ENCODE measurements around the gene TOR1AIP2.
"Not testable (repeated sequence)": the region's sequence is repeated elsewhere in the genome, so short reads cannot be mapped to it uniquely, and the experiment has no call there.

Gene TOR1AIP2

DNA sequence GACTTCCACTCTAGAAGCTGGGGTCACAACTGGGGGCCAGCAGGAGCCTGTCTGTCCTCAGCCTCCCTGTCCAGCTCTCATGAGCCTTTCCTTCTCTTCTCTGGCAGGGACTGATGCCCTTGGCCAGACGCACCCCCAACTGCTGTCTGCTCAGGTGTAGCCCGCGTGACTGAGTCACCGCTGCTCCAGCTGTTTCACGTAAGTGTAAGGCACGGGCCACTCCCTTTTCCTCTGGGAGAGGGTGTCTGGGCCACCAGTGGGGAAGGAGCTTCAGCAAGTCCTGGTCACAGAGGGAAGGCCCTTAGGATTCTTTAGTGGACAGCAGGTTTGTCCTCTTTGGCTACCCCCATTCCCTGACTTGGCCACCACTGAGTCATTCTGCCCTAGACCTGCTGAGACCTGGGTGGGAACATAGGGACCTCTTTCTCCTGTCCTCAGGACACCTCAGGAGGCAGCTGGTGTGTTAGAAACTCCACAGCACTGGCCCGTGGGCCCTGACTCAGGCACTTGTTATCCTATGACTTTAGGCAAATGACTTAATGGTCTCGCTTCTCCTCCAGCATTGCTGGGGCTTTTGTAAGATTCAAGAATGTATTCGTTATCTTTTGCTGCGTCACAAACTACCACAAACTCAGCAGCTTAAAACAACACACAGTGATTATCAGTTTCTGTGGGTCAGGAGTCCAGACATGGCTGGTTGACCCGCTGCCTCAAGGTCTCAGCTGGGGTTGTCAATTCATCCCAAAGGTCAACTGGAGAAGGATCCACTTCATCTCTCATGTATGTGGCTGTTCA lies 69.7 kb downstream of the TOR1AIP2 start:
- no peak for DNase-seq (ENCODE audit: low read depth in 2 of 2)

DNA sequence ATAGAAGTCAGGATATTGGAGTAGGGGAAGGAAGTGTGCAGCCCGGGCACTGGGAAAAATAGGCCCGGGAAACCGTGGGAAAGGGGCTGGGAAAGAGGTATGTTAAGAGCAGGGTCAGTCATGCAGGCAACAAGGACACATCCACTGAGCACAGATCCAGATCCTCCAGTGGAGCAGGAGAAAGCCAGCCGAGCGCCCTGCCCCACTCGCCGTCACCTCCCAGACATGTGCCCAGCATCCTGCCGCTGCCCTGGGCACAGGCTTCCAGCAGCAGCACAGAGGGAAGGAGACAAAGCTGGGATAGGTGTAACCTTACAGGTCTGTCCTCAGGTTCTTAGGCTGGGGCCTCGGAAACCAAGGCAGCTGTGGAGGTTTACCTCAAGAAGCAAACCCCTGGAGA lies 70.3 kb downstream of the TOR1AIP2 start:
- DNase-seq (ENCODE audit: low read depth in 2 of 2) = no peak

DNA sequence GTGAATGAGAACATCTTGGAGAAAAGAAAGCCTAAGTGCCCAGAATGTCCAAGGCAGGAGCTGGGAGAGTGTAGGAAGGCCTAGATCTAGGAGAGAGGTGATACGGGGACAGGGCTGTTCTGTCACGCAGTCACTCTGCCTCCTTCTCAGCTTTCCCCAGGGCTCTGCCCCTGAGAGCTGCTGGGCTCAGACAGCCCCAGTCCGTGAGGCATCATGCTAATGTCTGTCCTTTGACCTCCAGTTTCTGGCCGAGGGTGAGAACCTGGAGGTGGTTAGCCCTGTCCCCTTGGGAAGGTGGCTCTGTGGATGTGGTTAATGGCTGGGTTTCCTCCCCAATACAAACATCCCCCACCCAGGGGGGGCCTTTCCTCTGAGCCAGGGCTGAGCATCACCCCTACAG lies 71.3 kb downstream of the TOR1AIP2 start:
- no peak for DNase-seq (ENCODE audit: low read depth in 2 of 2)

DNA sequence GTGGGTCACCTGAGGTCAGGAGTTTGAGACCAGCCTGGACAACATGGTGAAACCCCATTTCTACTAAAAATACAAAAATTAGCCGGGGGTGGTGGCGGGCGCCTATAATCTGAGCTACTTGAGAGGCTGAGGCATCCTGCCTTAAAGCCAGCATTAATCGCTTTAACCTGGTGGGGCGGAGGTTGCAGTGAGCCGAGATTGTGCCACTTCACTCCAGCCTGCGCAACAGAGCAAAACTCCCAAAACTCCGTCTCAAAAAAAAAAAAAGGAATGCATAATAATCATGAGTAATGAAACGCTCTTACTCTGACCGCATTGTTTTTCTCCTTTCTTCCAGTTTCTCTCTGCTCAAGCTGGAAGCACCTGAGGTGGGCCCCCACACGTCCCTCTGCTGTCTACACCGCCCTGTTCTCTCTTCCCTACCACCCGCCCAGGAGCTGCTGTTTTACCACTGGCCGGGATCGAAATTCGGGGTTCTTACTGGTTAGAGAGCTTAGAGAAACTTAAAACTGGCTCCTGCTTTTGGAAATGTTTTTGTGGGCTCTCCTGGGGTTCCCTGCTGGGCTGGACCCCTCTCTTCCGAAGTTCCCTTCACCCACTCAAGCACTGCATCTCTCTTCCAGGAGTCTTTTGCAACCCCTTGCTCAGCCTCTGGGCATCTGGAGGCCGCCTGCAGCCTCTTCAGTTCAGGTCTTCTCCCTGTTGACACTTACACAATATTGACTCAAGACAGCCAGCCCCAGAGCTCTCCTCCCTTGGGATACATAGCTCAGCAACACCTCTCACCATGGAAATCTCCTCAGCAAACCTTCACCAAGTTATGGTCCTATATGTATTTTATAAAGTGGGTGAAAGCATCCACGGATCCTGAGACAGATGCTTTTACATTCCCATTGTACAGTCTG lies 72.1 kb downstream of the TOR1AIP2 start:
- DNase-seq (ENCODE audit: low read depth in 2 of 2) = no peak

DNA sequence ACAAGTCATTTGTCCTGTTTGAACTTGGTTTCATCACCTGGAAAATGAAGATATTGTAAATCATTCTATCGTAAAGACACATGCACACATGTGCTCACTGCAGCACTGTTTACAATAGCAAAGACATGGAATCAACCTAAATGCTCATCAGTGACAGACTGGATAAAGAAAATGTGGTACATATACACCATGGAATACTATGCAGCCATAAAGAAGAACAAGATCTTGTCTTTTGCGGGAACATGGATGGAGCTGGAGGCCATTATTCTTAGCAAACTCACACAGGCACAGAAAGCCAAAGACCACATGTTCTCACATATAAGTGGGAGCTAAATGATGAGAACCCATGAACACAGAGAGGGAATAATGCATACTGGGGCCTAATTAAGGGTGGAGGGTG lies 73.2 kb downstream of the TOR1AIP2 start:
- not testable (repeated sequence) for DNase-seq (ENCODE audit: low read depth in 2 of 2)

DNA sequence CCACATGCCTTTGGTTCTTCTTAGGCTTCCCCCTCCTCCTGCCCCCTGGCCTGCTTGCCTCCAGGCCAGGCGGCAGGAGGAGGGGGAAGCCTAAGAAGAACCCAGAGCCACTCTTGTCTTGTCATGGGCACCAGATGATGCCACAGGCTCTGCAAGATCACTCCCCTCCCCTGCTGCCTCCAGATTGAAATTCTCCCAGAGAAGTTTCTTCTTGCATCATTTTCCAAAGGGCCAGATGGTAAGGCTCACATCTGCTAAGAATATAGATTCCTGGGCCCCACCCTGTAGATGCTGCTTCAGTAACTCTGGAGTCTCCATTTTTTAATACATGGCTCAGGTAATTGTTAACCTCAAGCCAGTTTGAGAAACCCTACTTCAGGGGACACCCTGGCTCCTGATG lies 73.7 kb downstream of the TOR1AIP2 start:
- DNase-seq (ENCODE audit: low read depth in 2 of 2) = no peak

DNA sequence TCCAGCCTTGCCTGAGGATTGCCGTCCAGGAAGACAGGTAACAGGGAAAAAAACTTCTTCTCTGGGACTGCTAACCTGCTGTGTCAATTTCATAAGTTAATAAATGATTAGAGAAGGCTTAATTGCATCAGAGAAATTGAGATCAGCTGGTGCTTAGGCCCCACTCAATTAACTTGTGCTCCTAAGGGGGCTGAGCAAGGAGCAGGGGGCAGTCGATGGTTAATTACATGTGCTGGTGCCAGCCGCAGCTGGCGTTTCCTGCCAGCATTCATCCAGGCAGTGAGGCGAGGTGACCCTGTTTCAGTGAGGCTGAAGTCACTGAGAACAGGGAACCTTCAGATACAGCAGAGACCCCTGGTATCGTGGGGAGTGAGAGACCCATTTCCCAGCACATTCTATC lies 74.5 kb downstream of the TOR1AIP2 start:
- DNase-seq (ENCODE audit: low read depth in 2 of 2) = no peak

DNA sequence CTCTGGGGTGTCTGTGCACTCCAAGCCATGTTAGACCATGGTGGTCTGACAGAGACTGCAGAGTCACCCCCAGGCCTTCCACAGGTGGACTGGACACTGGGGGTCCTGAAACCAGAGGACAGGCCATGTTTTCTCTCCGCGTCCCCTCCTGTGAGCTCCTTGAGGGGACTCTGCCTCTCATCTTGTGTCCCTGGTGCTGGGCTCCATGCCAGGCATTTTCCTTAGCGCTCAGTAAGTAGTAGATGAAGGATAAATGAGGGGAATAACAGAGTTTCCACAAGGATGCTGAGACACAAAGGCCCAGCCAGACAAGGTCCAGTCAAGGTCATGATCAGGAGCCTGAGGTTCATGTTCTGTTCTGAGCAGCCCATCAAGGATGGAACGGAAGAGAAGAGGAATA lies 77.1 kb downstream of the TOR1AIP2 start:
- no peak for DNase-seq (ENCODE audit: low read depth in 2 of 2)

DNA sequence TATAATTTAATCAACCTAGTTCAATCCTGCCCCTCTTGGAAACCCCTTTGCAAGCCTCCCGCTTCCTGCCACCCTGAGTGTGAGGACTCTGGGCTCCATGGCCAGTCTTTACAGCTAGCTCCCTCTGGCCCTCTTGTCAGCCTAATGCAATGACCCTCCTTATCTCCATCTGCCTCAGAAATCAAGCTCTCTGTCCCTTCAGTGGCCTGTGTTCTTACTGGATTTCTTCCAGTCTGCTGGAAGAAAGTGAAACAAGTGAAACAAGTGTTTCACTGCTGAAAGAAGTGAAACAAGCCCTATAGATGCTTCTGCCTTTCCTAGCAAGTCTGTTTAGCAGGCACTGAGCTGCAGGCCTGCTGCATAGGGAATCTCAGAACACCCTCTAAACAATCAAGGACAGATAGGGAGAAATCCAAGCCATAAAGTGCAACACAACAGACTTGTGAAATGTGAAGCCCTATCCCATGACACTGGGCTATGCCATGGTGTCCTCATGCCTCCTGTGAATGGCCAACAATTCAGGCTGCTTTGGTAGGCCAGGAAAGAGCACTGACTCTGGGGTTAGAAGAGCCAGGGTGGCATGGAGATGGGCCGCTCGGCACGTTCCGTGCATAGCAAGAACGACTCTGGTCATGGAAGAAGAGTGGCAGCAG lies 78.6 kb downstream of the TOR1AIP2 start:
- no peak for DNase-seq (ENCODE audit: low read depth in 2 of 2)

DNA sequence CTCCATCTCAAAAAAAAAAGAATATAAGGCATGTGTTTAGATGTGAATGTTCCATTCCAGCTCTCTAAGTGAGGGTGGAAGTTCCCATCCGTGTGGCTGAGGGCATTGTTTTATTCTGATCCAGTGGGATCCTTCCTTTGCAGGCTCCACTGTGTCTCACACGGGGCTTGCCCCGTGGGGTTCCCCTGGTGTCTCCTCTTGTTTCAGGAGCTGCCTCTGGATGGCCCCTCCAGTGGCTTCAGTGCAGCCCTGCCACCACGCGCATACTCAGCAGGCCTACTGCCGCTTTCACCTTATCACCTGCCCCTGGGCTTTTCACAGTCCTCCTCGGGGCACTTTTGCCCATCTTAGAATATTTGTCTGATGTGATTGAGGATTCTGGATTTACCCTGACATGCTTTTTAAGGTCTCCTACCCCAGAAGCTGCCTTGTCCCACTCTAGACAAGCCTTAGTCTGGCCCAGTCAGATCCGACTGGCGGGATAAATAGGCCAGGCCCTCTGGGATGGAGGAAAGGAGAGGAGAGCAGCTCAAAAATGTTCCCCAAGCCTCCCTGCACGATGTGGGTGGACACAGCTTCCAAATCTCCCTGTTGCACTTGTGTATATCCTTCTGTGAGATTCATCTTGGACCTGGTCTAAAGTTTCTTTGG lies 79.3 kb downstream of the TOR1AIP2 start:
- DNase-seq (ENCODE audit: low read depth in 2 of 2) = no peak

DNA sequence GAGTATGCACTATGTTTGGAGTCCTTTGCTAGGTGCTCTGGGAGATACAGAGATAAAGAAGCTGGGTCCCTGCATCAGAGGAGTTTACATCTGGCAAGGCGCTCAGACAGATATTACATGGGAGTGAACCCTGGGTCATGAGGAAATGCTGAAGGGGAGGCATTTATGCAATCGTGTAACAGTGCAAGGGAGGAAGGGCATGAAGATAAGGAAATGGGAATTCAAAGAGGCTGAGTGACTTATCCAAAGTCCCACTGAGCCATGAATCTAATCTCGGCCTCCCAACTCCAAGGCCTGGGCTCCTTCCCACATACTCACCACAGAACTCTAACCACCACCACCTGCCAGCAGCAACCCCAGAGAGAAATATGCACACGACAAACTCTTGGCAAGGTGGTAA lies 82.9 kb downstream of the TOR1AIP2 start:
- DNase-seq (ENCODE audit: low read depth in 2 of 2) = no peak

DNA sequence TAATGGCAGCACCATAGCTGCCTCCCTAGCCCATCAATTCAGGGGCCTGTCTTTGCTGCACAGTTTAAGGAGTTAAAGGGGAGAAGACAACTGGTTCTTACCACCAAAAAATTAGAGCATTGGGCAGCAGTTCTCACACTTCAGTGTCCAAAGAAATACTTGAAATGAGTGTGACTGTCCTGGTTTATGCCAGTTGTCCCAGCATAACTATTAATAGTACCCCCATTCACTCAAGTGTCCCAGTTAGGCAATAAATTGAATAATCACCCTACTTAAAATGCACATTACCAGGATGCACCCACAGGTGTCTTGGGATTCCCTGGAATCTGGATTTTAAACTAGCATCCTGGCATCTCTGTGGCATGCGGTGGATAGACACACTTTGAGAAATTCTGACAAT lies 83.5 kb downstream of the TOR1AIP2 start:
- no peak for DNase-seq (ENCODE audit: low read depth in 2 of 2)

DNA sequence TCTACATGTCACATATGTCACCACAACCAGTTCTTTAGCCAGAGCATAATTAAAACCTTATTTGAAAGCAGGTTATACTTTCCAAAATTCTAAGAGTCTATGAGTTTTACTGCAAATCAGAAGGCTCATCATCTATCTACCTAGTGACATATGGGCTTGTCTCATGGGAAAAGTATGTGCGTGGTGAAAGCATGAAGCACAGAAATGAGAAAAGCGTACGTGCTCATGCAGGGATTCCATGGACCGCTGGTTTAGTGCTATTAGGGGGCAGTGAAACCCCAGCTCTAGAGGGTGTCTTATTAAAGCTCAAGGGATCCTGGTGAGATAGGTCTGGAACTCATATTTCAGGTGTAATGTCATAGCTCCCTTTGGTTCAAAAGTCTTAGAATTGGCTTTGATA lies 84.3 kb downstream of the TOR1AIP2 start:
- no peak for DNase-seq (ENCODE audit: low read depth in 2 of 2)

Measured in stimulated activated CD8-positive, alpha-beta memory T cell treated with anti-CD3 and anti-CD28 coated beads, Interleukin-15, amount 100 ng/mL, for 4 hours (primary cell).